DND-41 (cell line): ENCODE results near the gene TOX3.

Experiments
- ATAC-seq: fragments of 200-7000 bp; cut with Tn5 transposase; 3 replicates; pipeline ENCODE4 v1.9.1; 2021; ENCODE audit warnings: low read depth; ENCODE audit not compliant: insufficient read depth
- DNase-seq: peaks from one replicate; pipeline ENCODE4 v3.0.0-alpha.2; 2020
- H2AFZ ChIP-seq: 2 replicates; pipeline ENCODE4 v1.6.0; 2012; ENCODE audit warnings: low read depth, low read length
- H3K27ac ChIP-seq: 2 replicates; pipeline ENCODE4 v1.5.1; 2012; ENCODE audit warnings: low read length, inconsistent platforms
- H3K27me3 ChIP-seq: fragments of 200-600 bp; sonication (generic); 2 replicates; pipeline ENCODE4 v1.6.0; 2012; ENCODE audit warnings: low read length, mild to moderate bottlenecking, inconsistent platforms; ENCODE audit not compliant: insufficient read depth, poor library complexity
- H3K36me3 ChIP-seq: 2 replicates; pipeline ENCODE4 v1.5.1; 2012; ENCODE audit warnings: low read length, inconsistent platforms; ENCODE audit not compliant: insufficient read depth
- H3K4me1 ChIP-seq: 2 replicates; pipeline ENCODE4 v1.5.1; 2012; ENCODE audit warnings: mild to moderate bottlenecking, low read length; ENCODE audit not compliant: insufficient read depth
- H3K4me2 ChIP-seq: 2 replicates; pipeline ENCODE4 v1.6.0; 2012; ENCODE audit warnings: mild to moderate bottlenecking, moderate library complexity, low read length, inconsistent platforms; ENCODE audit not compliant: insufficient read depth
- H3K4me3 ChIP-seq, 2 experiments: fragments of 200-600 bp in 1 of 2; shearing (Covaris generic) in 1 of 2; 2 replicates each; pipeline ENCODE4 v1.5.1; 2012 to 2016; ENCODE audit warnings: inconsistent platforms in 2 of 2, low read length in 2 of 2, mild to moderate bottlenecking in 2 of 2, low read depth in 1 of 2, moderate library complexity in 1 of 2
- H3K79me2 ChIP-seq: 2 replicates; pipeline ENCODE4 v1.6.0; 2012; ENCODE audit warnings: low read length, inconsistent platforms; ENCODE audit not compliant: insufficient read depth
- H3K9ac ChIP-seq: 2 replicates; pipeline ENCODE4 v1.6.0; 2012; ENCODE audit warnings: low read depth, mild to moderate bottlenecking, inconsistent platforms, low read length, moderate library complexity
- H3K9me3 ChIP-seq: 2 replicates; pipeline ENCODE4 v1.5.1; 2012; ENCODE audit warnings: low read length, moderate library complexity, mild to moderate bottlenecking, inconsistent platforms; ENCODE audit not compliant: insufficient read depth, severe bottlenecking
- H4K20me1 ChIP-seq: 2 replicates; pipeline ENCODE4 v1.6.0; 2012; ENCODE audit warnings: low read length; ENCODE audit not compliant: insufficient read depth
- EZH2 ChIP-seq: IDR thresholded peaks from 3 replicates; pipeline ENCODE4 v1.6.1; 2012; ENCODE audit warnings: borderline replicate concordance, low read depth, mild to moderate bottlenecking, moderate library complexity, low read length, inconsistent platforms; ENCODE audit not compliant: severe bottlenecking
- TF ChIP-seq, protein P1 (sequence below): IDR thresholded peaks from 2 replicates; pipeline ENCODE4 v1.5.1; 2012; ENCODE audit warnings: borderline replicate concordance, low read length, moderate library complexity, mild to moderate bottlenecking; ENCODE audit not compliant: poor library complexity, severe bottlenecking; ENCODE audit errors: extremely low read depth

The TOX3 gene

DNA sequence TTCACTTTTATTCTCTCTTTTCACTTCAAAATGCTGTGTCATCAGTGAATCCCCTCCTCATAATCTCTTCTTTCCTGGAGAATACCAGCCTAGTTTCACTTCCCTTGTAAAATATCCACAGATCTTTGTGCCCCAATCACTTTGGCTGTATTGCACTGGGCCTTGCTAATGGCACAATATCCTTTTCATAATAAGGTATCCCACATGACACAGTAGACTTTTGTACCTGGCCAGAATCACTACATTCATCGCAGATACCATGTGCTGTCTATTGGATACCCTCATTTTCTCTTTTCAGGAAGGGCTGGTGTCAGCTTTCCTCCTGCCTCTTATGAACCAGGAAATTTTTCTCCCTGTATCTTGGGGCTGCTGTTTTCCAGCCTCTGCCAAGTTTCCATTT, 25.7 kb upstream of the TOX3 start:
- DNase-seq (no peak), ATAC-seq (no peak)
- Histone ChIP-seq H3K27me3 (peaks cover 19% of the 10 kb centered on the region), H3K79me2 (no peaks in the 10 kb centered on the region), H3K4me1 (no peaks in the 10 kb centered on the region), H3K9me3 (no peaks in the 10 kb centered on the region), H3K9ac (no peak overlapping the region), H3K27ac (no peak overlapping the region), H3K36me3 (no peaks in the 10 kb centered on the region), H2AFZ (no peak overlapping the region), H4K20me1 (no peaks in the 10 kb centered on the region), H3K4me2 (no peak overlapping the region), H3K4me3 (no peak overlapping the region)
- TF ChIP-seq EZH2, result no peak
- TF ChIP-seq, protein P1, sequence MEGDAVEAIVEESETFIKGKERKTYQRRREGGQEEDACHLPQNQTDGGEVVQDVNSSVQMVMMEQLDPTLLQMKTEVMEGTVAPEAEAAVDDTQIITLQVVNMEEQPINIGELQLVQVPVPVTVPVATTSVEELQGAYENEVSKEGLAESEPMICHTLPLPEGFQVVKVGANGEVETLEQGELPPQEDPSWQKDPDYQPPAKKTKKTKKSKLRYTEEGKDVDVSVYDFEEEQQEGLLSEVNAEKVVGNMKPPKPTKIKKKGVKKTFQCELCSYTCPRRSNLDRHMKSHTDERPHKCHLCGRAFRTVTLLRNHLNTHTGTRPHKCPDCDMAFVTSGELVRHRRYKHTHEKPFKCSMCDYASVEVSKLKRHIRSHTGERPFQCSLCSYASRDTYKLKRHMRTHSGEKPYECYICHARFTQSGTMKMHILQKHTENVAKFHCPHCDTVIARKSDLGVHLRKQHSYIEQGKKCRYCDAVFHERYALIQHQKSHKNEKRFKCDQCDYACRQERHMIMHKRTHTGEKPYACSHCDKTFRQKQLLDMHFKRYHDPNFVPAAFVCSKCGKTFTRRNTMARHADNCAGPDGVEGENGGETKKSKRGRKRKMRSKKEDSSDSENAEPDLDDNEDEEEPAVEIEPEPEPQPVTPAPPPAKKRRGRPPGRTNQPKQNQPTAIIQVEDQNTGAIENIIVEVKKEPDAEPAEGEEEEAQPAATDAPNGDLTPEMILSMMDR, result no peak

DNA sequence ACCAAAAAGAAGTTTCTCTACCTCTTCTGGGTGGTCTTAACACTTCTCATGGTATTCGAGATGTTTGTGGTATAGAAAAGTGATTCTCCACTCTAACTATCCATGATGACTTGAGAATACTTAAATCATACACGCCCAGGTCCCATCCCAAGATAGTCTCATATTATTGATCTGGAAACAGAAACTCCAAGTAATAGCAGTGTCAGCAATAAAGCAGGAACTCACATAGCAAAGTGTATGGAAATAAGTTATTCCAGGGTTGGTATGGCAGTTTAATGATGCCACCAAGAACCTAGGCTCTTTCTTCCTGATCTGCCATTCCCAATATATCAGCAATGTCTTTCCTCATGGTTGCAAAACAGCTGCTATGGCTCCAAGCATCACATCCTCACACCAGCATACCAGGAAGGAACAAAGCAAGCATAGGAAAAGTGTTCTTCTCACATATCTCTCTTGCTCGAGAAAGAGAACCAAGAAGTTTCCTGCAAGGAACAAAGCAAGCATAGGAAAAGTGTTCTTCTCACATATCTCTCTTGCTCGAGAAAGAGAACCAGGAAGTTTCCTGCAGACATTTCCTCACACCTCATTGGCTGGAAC, 23.6 kb upstream of the TOX3 start:
- Histone ChIP-seq H3K79me2 (no peaks in the 10 kb centered on the region), H3K27me3 (peaks cover 17% of the 10 kb centered on the region), H3K36me3 (no peaks in the 10 kb centered on the region), H3K4me3 (no peak overlapping the region), H3K27ac (no peak overlapping the region), H2AFZ (no peak overlapping the region), H3K9ac (no peak overlapping the region), H3K4me1 (no peaks in the 10 kb centered on the region), H3K4me2 (no peak overlapping the region), H4K20me1 (no peaks in the 10 kb centered on the region), H3K9me3 (no peaks in the 10 kb centered on the region)
- TF ChIP-seq, protein P1, result no peak
- TF ChIP-seq EZH2, result no peak
- ATAC-seq, result no peak
- DNase-seq, result no peak

- DNase-seq (no peak), ATAC-seq (no peak)
- no peak overlapping the region for H3K27ac ChIP-seq
- H3K4me3 ChIP-seq, result no peak overlapping the region
- H3K36me3 ChIP-seq, result no peaks in the 10 kb centered on the region
- H3K4me1 ChIP-seq, result no peaks in the 10 kb centered on the region
- H3K9ac ChIP-seq, result no peak overlapping the region
- H2AFZ ChIP-seq, result no peak overlapping the region
- H3K9me3 ChIP-seq, result no peaks in the 10 kb centered on the region
- no peak overlapping the region for H3K4me2 ChIP-seq
- no peaks in the 10 kb centered on the region for H3K79me2 ChIP-seq
- peaks cover 19% of the 10 kb centered on the region for H3K27me3 ChIP-seq
- TF ChIP-seq, protein P1, result no peak
- no peak for TF ChIP-seq EZH2
- H4K20me1 ChIP-seq, result no peaks in the 10 kb centered on the region
Measured at GRCh38 chr16:52569701-52570100, 22.8 kb upstream of the TOX3 start.
